Measurements from ENCODE around the gene FBXW5.

DNA sequence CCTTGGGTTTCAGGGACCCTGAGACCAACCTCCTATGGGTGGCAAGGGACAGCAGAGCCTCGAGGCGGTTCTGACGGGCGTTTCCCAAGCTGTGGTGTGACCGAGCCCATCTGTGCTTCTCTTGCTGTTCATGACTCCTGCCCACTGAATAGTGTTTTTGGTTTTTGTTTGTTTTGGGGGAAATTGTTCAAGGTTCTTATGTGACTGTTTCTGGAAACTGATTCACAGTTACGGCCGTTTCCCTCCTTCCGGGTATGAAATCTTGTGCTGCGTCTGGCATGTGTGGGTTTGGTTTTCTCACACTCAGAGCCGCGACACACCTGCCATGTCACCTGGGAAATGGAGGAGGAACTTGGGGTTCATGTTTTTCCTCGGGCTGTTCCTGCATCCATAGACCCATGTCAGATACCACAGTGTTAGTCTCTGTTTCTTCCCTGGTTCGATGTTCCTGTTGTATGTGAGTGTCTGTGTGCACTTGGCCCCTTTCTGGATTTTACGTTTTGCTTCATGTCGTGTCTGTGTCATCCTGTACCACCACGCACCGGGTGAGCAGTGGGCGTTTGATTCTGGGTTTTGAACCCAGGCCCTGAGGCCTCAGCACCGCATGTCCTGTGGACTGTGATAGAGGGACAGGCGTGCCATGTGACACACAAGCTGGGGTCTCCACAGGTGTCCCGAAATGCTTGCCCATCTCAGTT, 28.8 kb downstream of the FBXW5 start:
- TF ChIP-seq YY1 (IDR thresholded peaks at IDR 0.05; ENCODE audit: insufficient read depth, insufficient read length), result no peak
- no peak for TF ChIP-seq SUZ12 (IDR thresholded peaks at IDR 0.05; ENCODE audit: extremely low read depth, insufficient read depth, insufficient read length)
- TF ChIP-seq ZNF274 (IDR thresholded peaks at IDR 0.05; ENCODE audit: low read depth, low read length), result no peak
